K562 (cell line): ENCODE measurements around the gene TOR3A. TPM values are rescaled to one million over a fixed set of nuclear protein-coding genes. Genes with fewer than 3 reads are reported as not detected.

Experiments
- ARHGAP35 ChIP-seq: fragments of 450-650 bp; IDR thresholded peaks from 2 replicates; pipeline ENCODE4 v1.6.1; 2018; ENCODE audit not compliant: partially characterized antibody
- BHLHE40 ChIP-seq: IDR thresholded peaks from 2 replicates; pipeline ENCODE4 v1.6.1; 2011; ENCODE audit warnings: low read length, improper control_type of control experiment
- CREM ChIP-seq: IDR thresholded peaks from 2 replicates; pipeline ENCODE4 v1.6.1; 2014; ENCODE audit warnings: antibody characterized with exemption, low read depth
- HLTF ChIP-seq: fragments of 450-650 bp; IDR thresholded peaks from 2 replicates; pipeline ENCODE4 v1.6.1; 2016
- ILF3 ChIP-seq: fragments of 450-650 bp; IDR thresholded peaks from 2 replicates; pipeline ENCODE4 v1.6.1; 2018; ENCODE audit warnings: antibody characterized with exemption, mild to moderate bottlenecking, moderate library complexity, borderline replicate concordance
- ILK ChIP-seq: fragments of 450-650 bp; IDR thresholded peaks from 2 replicates; pipeline ENCODE4 v1.6.1; 2016; ENCODE audit warnings: missing genetic modification characterization, low read depth, mild to moderate bottlenecking, missing compliant biosample characterization, moderate library complexity, borderline replicate concordance
- L3MBTL2 ChIP-seq: fragments of 450-650 bp; IDR thresholded peaks from 2 replicates; pipeline ENCODE4 v1.6.1; 2016; ENCODE audit warnings: mild to moderate bottlenecking, moderate library complexity
- NR4A1 ChIP-seq, 2 experiments: fragments of 250-450 bp in 1 of 2; fragments of 450-650 bp in 1 of 2; sonication (Bioruptor Pico) in 1 of 2; IDR thresholded peaks; 2 replicates each; pipeline versions ENCODE4 v1.4.0 to v1.6.1; 2016 to 2020; ENCODE audit warnings: mild to moderate bottlenecking in 2 of 2, missing compliant biosample characterization in 1 of 2, missing genetic modification characterization in 1 of 2, moderate library complexity in 1 of 2
- POLR2A ChIP-seq: fragments of 450-650 bp; conservative IDR thresholded peaks from 2 replicates; pipeline ENCODE4 v1.6.1; 2016
- SNRNP70 ChIP-seq: fragments of 200-400 bp; formaldehyde crosslinking; optimal IDR thresholded peaks from 2 replicates; pipeline ENCODE3; 2017; ENCODE audit warnings: low read depth, low read length
- STAT5A ChIP-seq: IDR thresholded peaks from 2 replicates; pipeline ENCODE4 v1.6.1; 2012; ENCODE audit warnings: low read length, inconsistent platforms, borderline replicate concordance
- TRIM28 ChIP-seq: fragments of 450-650 bp; IDR thresholded peaks from 2 replicates; pipeline ENCODE4 v1.6.1; 2017
- ZBTB2 ChIP-seq: fragments of 450-650 bp; IDR thresholded peaks from 2 replicates; pipeline ENCODE4 v1.6.1; 2016; ENCODE audit warnings: antibody characterized with exemption
- ZC3H8 ChIP-seq: fragments of 450-650 bp; IDR thresholded peaks from 2 replicates; pipeline ENCODE4 v1.6.1; 2017
- ZEB2 ChIP-seq: fragments of 450-650 bp; IDR thresholded peaks from 2 replicates; pipeline ENCODE4 v1.6.1; 2016
- ZKSCAN3 ChIP-seq: fragments of 250-450 bp; sonication (Bioruptor Pico); IDR thresholded peaks from 2 replicates; pipeline ENCODE4 v1.4.0; 2020
- ZNF311 ChIP-seq: fragments of 250-450 bp; sonication (Bioruptor Pico); IDR thresholded peaks from 2 replicates; pipeline ENCODE4 v1.4.0; 2020; ENCODE audit warnings: mild to moderate bottlenecking, moderate library complexity
- polyA plus RNA-seq, 8 experiments: library from polyadenylated mRNA; depleted of rRNA in 4 of 8; stranded (reverse) in 5 of 8; unstranded in 3 of 8; fragments of >200 nt; fragmentation: Nextera tagmentation in 2 of 8; fragmentation: Illumina TruSeq in 1 of 8; extraction: Ambion mirVana in 2 of 8; extraction: Trizol in 1 of 8; gene quantifications; 2 replicates each; pipeline versions ENCODE4 v1.2.1 to v1.2.3, GENCODE V29; 2011 to 2014; ENCODE audit warnings: inconsistent platforms in 1 of 8, missing spikeins in 1 of 8
- total RNA-seq, 7 experiments: library from RNA; depleted of rRNA in 6 of 7; stranded (reverse); fragments of >200 nt in 6 of 7; fragmentation: Illumina TruSeq in 2 of 7; extraction: Trizol in 2 of 7; gene quantifications; 2 replicates each; pipeline versions ENCODE4 v1.2.1 to v1.2.3, GENCODE V29; 2011 to 2021; ENCODE audit warnings: low replicate concordance in 1 of 7
- TF ChIP-seq, protein P1 (sequence below): fragments of 250-450 bp; sonication (Bioruptor Pico); IDR thresholded peaks from 2 replicates; pipeline ENCODE4 v1.5.0; 2021
- TF ChIP-seq, protein P2 (sequence below), 2 experiments: fragments of 450-650 bp in 1 of 2; sonication (generic) in 1 of 2; formaldehyde crosslinking; conservative IDR thresholded peaks; 2 replicates each; pipeline versions ENCODE4 v1.4.0 to v1.8.1; 2020 to 2022; ENCODE audit warnings: mild to moderate bottlenecking in 1 of 2, missing genetic modification reagents in 1 of 2
- TF ChIP-seq, protein P3 (sequence below): sonication (generic); formaldehyde crosslinking; IDR thresholded peaks from 2 replicates; pipeline ENCODE4 v1.8.0; 2022; ENCODE audit warnings: mild to moderate bottlenecking, missing genetic modification reagents, borderline replicate concordance
- TF ChIP-seq, protein P4 (sequence below): fragments of 450-650 bp; formaldehyde crosslinking; IDR thresholded peaks from 2 replicates; pipeline ENCODE4 v1.4.0; 2020; ENCODE audit warnings: mild to moderate bottlenecking, moderate library complexity
- TF ChIP-seq, protein P5 (sequence below): fragments of 450-650 bp; IDR thresholded peaks from 2 replicates; pipeline ENCODE4 v1.6.1; 2016; ENCODE audit warnings: missing biosample characterization, missing genetic modification characterization

The TOR3A gene
- total and polyA plus RNA-seq, 9 of the 15 experiments (the other 6 are each of a cell fraction or from before 2014, with no cell fraction given), result 7.9 to 94.5 (median 39.7) TPM

DNA sequence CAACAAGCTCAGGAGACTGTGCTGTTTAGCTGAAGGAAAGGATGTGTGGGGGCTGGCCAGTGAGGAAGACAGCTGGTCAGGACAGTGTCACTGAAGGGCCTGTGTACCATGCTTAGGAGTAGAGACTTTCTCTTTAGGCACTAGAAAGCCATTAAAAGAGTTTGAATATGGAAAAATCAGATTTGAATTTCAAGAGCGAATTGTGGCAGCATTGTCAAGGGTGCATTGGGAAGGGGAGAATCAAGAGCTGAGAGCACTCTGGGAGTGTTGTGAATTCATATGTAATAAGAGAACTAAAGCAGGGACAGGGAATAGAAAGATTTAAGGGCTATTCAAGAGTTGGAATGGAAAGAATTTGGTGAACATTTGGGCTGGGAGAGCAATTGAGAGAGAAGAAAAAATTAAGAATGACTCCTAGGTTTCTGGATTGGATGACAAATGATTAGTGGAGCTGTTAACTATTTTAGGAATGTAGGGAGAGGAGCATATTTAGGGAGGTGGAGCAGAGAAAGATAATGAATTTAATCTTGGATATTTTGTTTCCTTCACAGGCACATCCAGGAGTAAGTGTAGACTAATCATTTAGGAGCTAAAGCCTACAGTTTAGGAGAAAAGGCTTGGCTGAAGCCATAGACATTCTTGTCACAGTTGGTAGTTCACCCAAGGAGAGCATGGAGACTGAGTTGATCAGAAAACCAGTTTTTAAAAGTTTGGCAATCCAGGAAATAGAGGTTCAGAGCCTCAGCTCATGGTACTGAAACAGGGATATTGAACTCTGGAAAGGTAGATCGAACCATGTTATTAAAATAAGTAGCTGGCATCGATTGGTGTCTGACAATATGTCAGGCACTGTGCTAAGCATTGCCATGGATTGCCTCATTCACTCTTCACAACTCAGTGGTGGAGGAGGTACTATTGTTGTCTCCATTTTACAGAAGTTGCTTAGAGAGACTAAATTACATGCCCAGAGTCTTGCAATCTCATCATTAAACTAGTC lies 23.1 kb upstream of the TOR3A start (continued):
- TF ChIP-seq L3MBTL2 (0 out of 2 replicates have a peak, but pooled peaks have one; percentile 35), STAT5A (no peak), TRIM28 (no peak), CREM (no peak), SNRNP70 (no peak), ZEB2 (no peak), NR4A1 (CRISPR knock-in tag; IDR thresholded peaks at IDR 0.05) (no peak), NR4A1 (tag; IDR thresholded peaks at IDR 0.05) (peak; percentile 91), ILK (tag) (no peak), HLTF (no peak), ZNF311 (CRISPR knock-in tag) (peak; percentile 40; the same call in 1 of the 2 replicates), POLR2A (no peak), ILF3 (no peak), ZC3H8 (no peak), ZKSCAN3 (CRISPR knock-in tag) (no peak), BHLHE40 (no peak), ARHGAP35 (no peak), ZBTB2 (no peak)
- TF ChIP-seq, protein P1, sequence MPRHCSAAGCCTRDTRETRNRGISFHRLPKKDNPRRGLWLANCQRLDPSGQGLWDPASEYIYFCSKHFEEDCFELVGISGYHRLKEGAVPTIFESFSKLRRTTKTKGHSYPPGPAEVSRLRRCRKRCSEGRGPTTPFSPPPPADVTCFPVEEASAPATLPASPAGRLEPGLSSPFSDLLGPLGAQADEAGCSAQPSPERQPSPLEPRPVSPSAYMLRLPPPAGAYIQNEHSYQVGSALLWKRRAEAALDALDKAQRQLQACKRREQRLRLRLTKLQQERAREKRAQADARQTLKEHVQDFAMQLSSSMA (CRISPR knock-in tag), result no peak
- TF ChIP-seq, protein P2, sequence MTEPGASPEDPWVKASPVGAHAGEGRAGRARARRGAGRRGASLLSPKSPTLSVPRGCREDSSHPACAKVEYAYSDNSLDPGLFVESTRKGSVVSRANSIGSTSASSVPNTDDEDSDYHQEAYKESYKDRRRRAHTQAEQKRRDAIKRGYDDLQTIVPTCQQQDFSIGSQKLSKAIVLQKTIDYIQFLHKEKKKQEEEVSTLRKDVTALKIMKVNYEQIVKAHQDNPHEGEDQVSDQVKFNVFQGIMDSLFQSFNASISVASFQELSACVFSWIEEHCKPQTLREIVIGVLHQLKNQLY (CRISPR knock-in tag; conservative IDR thresholded peaks at IDR 0.05), result no peak
- TF ChIP-seq, protein P3, sequence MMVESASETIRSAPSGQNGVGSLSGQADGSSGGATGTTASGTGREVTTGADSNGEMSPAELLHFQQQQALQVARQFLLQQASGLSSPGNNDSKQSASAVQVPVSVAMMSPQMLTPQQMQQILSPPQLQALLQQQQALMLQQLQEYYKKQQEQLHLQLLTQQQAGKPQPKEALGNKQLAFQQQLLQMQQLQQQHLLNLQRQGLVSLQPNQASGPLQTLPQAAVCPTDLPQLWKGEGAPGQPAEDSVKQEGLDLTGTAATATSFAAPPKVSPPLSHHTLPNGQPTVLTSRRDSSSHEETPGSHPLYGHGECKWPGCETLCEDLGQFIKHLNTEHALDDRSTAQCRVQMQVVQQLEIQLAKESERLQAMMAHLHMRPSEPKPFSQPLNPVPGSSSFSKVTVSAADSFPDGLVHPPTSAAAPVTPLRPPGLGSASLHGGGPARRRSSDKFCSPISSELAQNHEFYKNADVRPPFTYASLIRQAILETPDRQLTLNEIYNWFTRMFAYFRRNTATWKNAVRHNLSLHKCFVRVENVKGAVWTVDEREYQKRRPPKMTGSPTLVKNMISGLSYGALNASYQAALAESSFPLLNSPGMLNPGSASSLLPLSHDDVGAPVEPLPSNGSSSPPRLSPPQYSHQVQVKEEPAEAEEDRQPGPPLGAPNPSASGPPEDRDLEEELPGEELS (CRISPR knock-in tag), result no peak
- TF ChIP-seq, protein P4, sequence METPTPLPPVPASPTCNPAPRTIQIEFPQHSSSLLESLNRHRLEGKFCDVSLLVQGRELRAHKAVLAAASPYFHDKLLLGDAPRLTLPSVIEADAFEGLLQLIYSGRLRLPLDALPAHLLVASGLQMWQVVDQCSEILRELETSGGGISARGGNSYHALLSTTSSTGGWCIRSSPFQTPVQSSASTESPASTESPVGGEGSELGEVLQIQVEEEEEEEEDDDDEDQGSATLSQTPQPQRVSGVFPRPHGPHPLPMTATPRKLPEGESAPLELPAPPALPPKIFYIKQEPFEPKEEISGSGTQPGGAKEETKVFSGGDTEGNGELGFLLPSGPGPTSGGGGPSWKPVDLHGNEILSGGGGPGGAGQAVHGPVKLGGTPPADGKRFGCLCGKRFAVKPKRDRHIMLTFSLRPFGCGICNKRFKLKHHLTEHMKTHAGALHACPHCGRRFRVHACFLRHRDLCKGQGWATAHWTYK, result 0 out of 2 replicates have a peak, but pooled peaks have one; percentile 20
- TF ChIP-seq, protein P5, sequence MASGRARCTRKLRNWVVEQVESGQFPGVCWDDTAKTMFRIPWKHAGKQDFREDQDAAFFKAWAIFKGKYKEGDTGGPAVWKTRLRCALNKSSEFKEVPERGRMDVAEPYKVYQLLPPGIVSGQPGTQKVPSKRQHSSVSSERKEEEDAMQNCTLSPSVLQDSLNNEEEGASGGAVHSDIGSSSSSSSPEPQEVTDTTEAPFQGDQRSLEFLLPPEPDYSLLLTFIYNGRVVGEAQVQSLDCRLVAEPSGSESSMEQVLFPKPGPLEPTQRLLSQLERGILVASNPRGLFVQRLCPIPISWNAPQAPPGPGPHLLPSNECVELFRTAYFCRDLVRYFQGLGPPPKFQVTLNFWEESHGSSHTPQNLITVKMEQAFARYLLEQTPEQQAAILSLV, result no peak
